Medulla oblongata (tissue), 1 donor: ENCODE measurements around the gene PCDH1.
A peak's percentile ranks its signal among the peaks of the same experiment; 100 is the strongest.

ENCODE experiments used
- DNase-seq: peaks from one replicate; pipeline ENCODE4 v3.0.0-alpha.2; 2015; ENCODE audit errors: extremely low spot score

PCDH1 gene

DNA sequence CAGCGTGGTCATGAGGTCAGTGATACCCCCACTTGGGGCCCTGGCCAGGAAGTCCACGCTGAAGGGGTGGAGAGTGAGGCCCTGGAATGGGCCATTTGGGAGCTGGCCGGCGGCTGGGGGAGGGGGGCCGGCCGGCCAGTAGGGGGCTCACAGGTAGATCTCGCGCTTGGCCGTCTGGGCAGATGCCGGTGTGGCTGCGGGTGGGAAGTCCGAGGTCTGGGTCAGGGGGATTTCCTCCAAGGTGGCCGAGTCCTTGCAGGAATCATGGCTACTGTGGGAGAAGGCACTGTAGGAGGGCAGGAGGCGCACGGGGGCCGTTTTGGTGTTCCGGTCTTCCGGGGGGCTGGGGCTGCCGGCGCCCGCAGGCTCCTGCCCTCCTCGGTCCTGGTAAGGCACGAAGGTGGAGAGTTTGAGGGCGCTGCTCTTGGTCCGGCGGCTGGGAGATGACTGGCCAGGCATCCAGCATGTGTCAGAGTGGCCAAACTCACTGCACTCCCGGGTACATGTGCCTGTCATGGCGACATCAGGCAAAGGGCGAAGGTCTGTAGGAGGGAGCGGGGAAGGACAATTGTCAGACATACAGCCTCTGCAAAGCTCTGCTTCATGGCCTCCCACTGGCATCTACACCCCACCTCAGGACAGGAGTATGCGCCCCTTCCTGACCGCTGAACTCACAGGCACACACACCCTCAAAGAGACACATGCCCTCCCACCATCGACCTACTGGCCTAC is 24.1 kb downstream of the PCDH1 start:
- no peak for DNase-seq

DNA sequence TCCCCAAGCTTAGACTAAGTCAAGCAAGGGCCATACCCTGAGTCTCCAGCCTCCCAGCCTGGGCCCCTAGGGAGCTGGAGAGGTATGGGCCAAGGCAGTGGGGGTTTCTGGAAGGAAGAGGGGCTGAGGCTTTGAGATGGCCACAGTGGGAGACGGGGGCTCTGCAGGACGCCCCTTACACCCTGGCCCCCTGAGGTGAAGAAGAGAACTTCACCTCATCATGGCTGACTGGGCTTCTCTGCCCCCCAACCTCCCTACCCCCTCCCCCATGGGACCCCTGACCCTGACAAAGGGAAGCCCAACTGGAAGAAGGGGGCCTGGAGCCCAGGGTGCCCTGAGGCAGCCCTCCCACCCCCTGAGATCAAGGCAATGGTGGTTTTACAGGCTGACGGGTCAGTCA is 25.8 kb downstream of the PCDH1 start:
- DNase-seq: no peak

DNA sequence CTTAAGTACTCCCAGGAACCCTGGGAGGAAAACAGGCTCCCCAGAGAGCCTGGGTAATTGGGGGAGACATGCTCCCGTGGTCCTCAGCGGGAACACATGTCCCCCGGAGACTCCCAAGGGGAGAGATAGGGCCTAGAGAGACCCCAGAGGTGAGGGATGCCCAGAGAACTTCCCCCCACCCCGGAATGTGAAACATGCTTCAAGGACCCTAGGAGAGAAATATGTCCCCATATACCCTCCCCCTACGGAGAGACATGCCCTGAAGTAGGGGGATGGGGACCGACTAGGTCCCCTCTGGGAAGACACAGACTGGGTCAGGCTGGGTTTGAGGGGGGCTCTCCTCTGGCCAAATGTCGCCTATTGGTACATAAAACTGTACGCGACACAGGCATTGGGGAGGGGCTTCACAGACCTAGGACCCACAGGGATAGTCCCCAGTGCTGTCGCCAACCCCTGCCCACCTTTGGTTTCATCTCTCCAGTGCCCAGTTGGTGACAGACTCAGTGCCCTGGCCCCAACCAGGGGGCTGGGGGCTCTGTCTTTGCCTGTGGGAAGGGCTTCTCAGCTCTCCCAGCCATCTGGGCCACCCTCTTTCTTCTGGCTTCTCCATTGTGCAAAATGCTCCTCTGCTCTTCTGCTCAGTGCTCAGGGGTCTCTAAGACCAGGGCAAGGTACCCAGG is 26.9 kb downstream of the PCDH1 start:
- no peak for DNase-seq

DNA sequence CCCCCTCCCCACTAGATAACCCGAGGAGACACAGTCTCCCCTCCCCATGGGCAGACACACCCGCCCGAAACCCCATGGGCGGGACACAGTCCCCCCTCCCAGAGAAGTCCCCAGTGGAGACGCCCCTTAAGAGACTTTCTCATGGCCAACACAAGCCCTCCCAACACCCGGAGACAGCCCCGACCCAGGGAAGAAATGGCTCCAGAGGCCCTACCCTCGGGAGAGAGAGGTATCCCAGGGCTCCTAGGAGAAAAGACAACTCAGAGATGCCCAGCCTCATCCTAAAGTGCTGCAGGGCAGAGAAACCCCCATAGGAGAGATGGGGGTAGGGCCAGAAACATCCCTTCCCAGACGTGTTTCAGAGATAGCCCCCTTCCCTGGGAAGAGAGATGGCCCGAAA is 27.4 kb downstream of the PCDH1 start:
- no peak for DNase-seq

DNA sequence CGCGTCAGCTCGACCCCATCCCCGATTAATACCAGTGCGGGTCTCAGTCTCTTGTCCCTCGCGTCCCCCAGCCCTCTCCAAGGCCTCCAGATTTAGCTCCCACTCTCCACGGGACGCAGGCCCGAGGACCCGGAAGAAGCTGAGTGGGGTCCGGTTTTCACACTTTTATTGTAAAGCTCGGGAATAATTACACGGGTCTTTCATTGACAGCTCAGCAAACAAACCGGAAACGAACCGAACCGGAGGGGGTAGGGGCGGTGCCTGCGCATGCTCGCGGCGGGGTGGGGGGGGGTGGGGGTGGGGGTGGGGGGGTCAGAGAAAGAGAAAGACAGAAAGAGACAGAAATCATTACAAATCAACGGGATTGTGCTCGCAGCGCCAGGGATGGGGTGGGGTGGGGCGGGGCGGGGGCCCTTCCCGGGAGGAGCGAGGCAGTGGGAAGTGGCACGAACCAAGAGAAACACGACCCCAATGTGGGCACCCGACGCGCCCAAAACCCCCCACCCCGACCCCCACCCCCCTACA is 27.9 kb downstream of the PCDH1 start:
- peak; percentile 76 for DNase-seq

DNA sequence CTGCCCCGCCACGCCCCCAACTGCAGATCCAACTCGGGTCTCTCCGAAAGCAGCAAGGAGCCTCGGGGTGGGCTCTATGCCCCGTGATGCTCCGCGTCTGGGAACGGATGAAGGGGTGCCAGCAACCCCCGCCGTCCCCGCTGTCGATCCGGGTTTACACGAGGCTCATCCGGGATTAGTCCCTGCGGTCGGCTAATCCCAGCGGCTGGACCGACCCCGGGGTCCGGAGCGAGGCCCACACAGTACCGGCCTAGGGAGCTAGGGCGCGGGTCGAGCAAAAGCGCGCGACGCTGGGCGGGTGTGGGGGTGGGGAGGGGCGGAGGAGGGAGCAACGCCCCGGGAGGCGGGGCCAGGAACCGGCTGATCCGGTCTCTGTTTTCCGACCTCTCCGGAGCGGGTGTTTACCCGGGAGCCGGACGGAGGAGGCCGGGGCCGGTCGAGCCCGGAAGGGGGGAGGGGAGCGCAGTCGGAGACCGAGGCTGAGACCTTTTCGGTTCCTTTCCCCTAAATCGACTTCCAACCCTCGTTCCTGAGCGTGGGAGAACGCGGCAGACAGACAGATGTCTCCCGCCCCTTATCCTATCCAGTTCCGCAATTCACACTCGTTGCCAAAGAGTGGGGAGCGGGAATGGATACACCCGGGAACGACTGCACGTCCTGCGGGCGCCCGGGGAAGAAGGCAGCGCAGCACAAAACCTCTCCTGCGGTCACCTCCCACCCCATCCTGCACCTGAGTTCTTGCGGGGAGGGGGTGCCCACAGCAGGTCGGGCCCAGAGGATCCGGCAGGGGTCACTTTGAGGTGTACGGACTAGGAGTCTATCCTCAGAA is 28.6 kb downstream of the PCDH1 start:
- peak; percentile 94 for DNase-seq

DNA sequence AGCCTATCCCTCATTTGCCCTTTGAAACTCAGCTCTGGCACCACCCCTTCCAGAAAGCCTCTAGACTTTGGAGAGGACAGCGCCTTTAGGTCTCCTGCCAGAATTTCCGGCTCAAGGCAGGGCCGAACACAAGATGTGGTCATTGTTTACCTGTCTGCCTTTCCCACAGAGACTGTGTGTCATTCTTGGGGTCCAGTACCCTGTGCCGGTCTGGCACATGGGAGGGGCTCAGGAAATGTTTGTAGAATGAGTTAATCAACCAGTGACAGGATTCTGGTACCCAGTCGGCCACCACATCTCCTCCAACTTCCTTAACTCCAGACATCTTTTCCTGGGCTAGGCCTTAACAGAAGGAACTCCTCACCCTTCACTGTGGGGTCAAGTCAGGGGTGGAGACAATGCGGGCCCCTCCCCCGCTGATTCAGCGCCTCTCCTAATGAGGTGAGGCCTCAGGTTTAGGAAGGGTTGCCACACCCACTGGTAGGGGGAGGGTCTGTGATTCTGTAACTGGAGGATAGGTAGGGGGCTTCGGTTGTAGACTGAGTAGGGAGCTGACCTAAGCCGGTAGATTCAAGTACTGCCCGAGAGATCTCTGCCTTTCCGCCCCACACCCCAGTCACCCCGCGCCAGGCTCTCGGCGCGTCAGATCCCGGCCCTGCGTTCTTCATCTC is 29.3 kb downstream of the PCDH1 start:
- peak; percentile 55 for DNase-seq

DNA sequence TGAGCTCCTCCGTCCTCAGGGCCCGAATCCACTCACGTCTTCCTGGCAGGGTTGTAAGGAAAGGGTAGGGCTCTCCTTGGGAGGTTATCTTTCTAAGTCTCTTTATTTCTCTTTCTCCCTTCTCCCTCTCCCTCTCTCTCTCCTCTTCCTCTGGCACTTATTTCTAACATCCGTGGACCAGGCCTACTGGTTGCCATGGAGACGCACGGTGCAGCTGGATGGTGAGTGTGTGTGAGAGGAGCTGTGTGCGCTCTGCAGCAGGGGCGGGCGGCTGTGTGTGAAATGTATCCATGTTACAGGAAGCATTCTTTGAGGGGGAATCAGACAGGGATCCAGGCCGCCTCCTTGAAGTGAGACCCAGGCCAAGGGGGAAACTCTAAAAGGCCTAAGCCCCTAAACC is 32.2 kb downstream of the PCDH1 start:
- peak; percentile 88 for DNase-seq

DNA sequence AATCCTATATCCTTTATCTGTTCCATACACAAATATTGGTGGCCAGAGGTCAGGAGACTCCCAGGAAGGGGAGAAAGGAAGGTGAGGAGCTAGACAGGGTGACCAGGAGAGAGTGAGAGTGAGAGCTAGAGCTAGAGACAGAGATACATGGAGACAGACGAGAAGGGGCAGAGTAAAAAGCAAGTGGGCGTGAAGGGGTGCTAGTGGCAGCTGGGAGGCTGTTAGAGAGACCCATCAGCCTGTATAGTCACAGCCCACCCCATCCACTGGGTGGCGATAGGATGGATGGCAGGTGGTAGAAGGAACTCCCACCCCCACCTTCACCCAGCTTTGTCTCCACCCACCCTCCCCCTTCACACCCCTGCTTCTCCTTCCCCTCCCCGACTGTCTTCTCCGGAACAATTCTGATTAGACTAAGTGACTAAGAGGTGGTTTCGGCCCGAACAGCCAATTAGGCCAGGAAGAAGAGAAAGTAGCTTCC is 32.8 kb downstream of the PCDH1 start:
- DNase-seq: no peak

DNA sequence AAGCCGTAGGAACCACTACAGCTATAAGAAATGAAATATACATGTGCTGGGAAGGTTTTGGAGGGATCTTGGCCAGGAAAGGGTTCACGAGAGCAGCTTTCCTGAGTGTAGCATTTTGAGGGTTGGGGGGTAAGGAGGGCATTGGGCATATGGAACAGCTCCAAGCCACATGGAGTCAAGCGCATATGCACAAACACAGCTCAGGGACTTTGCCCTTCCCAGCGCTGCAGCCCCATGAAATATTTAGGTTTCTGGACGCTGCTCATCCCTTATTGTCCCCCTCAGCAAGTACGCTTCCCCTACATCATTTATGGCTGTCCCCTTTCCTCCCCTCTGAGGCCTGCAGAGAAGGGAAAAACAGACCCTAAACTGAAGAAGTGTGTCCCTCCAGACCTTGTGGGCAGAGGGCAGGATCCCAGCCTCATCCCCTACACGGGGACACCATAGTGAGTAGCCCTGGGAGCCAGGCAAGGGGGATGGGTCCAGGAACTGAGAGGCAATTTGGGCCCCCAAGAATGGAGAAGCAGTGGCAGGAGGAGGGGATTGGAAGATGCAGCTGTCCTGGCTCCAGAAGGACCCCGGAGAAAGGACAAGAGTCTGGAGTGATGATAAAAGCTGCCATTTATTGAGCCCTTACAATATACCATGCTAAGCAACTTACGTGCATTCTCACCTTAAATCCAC is 33.7 kb downstream of the PCDH1 start:
- DNase-seq: no peak

DNA sequence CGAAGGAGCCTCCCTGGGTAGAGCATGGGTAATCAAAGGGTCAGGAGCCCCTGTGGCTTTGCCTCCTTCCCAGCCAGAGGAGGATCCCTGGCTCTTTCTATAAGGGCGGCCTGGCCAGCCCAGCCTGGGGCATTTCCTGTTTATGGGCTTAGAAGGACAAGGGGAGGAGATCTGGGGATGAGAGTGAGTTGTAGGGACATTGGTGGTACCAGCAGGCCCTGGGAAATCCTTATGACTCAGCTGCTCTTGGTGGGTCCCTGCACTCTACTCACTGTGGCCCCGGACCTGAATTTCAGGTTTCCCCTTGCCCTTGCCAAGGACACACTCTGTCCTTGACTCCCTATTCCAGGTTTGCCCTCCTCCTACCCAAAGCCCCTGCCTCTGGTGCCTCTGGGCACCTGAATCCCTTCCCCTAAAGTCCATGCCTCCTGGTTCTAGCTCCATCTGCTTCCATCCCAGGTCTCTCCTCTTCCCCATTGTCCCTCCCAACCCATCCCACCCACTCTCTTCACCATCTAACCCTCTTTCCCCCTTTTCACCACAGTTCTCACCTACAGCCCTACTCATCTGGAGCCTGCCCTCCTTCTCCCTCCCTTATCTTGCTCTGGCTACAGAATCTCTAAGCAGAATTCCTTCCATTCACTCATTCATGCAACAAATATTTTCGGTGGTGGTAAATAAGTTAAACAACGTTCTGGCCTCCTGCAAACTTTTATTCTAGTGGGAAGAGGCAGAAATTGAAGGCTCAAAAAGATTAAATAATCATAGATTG is 34.9 kb downstream of the PCDH1 start:
- DNase-seq: no peak

DNA sequence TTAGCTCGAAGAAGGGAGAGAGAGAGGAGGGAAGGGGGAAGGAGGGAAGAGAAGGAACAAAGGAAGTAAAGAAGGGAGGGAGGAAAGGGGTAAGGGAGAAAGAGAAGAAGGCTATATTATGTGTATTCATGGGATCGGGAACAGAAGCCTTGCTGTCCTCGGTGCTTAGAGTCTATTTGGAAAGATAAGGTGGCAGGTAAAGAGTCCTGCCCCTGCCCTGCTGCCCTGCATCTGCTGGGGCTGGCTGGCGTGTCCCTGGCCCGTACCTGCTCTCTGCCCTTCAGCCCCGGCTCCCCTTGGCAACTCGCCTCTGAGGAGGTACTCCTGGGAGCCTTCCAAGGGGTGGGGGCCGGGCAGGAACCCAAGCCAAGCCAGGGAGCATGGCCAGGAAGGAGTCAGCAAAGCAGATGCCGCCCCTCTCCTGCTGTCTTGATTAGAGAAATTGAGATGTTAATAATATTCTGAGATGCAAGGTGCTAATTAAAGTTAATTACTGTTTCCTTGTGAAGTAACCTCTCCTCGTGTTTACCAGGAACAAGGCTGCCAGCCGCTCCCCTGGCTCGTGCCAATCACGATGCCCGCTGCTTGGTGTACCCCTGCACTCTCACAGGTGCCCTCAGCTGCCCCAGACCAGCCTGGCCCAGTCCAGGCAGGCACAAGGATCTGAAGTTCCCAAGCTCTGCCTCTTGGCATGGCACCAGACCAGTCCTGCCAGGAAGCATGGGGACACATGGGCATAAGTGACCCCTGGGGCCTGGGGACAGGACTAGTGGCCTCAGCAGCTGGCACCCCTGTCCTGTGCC is 36.6 kb downstream of the PCDH1 start:
- DNase-seq: no peak

DNA sequence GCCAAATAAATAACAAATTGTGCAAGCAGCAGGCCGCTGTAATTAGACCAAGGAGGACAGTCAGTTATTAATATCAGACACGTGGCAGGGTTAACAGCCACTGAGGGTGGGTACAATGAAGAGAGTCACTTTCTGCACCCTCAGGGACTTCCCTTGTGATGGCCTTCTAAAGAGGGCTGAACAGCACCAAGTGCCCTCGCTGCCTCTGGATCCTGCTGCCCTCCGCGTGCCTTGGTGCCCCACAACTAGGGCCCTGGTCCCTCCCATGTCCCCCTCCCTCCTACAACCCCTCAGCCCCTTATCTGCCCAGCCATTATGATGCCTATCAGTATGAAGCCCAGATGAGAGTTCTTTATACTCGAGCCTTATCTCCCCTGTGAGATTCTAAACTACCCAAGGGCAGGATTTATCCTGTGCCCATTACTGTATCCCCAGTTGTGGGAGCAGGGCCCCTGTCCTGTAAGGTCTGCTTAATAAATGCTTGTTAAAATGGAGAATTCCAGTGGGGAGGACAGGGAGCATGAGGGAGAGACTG is 37.3 kb downstream of the PCDH1 start:
- DNase-seq: no peak

DNA sequence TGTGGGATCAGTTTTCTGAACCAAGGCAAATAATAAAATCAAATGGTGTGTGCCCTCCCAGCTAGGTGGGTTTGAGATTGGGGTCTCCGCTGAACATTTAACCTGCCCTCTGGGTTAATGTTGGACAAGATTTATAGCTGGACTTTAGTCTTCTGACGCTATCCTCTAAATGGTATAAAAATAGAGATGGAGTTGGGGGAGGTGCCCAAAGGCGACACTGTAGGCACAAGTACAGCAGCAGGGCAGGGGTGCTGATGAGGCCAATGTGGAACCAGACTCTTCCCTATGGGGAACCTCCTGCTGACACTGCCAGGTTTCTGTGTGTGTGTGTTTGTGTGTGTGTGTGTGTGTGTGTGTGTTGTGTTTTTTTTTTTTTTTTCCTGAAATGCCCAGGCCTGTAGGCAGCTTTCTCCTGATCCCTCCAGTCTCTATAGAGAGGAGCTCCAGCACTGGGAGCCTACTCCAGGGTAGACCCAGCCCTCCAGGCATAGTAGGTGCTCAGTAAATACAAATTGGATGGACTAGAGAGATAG is 37.9 kb downstream of the PCDH1 start:
- no peak for DNase-seq

DNA sequence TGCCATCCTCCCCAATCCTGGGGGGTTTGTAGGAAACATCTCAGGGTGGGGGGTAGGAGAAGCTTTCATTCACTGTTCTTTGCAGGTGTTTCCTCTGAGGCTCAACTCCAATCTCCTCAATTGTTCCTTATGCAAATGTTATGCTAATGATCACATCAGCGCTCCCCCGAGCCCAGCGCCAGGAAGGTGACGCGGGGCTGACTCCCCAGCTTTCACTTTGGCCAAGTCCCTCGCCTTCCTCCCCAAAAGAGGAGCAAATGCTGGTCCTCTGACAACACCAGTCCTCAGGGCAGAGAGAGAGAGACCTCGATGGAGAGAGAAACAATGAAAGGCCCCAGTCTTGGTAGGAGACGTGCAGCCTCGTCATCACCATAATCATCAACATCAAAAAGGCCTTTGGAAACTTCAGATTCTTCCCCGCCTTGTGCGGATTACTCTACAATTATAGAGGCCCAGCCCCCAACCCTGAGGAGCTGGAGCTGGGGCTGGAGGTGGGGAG is 39.1 kb downstream of the PCDH1 start:
- DNase-seq: no peak

DNA sequence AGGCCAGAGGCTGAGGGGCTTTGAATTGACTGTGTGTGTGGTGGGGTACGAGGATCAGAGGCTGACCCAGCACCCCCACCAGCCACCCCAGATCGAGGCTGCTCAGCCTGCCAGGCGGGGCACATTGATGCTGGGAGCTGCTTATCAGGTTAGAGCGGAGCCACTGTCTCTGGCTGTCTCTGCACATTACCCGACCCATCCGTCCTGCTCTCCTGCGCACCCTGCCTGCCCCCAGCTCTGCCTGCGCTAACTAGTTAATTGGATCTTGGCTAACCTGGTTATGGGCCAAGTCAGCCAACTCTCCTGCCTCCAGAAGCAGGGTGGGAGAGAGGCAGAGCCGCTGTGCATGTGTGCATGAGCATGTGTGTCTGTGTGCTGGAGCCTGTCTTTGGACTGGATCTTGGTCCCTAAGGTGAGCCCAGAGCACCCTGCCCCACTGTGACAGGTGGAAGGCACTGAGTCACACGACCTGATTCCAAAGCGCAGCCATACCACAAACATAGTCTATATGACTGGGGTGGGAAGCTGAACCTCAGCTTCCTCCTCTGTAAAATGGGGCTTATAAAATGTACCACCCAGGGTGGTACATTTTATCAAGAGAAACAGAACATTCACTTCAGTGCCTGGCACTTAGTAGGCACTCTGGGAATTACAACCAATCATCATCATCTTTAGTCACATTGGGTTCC is 39.7 kb downstream of the PCDH1 start:
- DNase-seq: no peak

DNA sequence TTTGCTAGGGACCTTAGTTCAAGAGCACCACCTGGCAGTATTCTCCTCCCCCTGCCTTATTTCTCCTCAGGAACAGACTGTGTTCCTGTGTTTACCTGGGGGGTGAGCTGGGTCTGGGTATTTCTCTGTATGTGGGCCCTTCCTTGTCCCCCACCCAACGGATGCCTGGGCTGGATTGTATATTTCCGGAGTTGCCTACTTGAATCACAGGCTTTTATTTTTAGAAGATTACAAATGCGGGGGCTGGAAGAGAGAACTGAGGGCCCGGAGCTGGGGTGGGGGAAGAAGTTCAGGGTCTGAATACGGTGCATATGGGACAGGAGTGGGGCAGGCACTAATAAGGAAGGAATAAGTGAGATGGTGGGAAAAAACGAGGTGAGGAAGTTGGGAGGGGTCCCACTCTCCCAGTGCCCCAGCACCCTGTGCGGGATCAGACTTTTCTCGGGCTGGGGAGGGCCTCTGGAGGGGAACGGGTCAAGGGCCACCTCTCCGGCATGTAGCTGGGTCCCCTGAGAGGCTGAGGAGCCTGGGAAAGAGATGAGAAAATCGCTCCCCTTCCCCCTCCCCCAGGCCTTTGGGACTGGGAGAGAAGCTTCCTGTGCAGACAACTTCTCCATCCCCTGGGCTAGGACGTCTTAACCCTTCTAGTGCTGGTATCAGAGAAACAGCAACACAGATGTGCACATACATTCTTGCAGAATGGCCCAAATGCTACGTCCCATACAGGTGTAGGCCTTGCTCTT is 42.1 kb downstream of the PCDH1 start:
- DNase-seq: no peak
